ENCODE data around the gene HUNK. TPM values are rescaled to one million over a fixed set of nuclear protein-coding genes. Genes with fewer than 3 reads are reported as not detected.

Gene HUNK
- total and polyA plus RNA-seq, 2 of the 8 experiments (the other 6 are each of a cell fraction or from before 2014, with no cell fraction given): 1.9 to 10.2 TPM

DNA sequence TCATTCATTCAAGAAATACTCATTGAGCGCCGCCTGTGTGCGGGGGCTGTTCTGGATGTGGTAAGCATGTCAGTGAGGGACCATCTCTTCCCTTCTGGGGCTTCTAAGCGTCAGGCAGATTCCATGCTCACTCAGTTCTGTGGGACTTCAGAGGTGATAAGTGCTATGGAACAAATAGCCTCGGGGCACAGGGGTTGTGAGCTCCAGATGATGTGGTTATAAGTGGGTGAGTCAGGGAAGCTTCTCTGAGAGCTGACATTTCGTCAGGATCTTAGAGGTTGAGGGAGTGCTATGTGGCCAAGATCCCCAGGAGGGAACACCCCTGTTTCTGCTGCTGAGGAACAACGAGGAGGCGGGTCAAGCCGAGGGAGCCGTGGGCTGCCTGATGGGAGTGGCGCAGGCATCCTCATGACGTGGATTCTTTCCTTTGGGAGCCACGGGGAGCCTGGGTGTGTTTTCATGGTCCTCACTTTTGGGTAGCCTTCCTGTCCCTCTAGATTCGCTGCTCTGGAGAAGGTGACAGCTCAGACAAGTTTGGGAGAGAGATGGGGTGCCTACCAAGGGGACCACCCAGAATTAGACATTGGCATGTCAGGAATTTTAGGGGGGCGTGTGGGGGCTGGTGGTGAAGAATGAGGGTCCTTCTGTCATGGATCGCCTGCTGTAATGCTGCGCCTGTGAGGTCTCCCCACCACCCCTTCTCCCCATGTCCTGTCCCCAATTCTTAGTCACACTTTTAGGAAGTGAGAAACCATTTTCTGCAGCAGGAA is 38.5 kb downstream of the HUNK start:
- H3K18ac ChIP-seq (ENCODE audit: extremely low read depth, low read length): peak overlapping the region; percentile 80; the same call in 1 of the 2 replicates

More for the DNA sequence above, 38.5 kb downstream of the HUNK start:
- Histone ChIP-seq H3K4ac (replicated peaks; ENCODE audit: insufficient read length, low read depth, low read length) (no peak overlapping the region), H3K4me3 (ENCODE audit: extremely low read depth in 1 of 4, insufficient read depth in 2 of 4, low read depth in 3 of 4, low read length in 4 of 4) (no peak overlapping the region), H2BK20ac (ENCODE audit: low read length) (no peak overlapping the region), H3K36me3 (ENCODE audit: control insufficient read depth in 2 of 4, insufficient read depth in 4 of 4, low read length in 3 of 4) (no peaks in the 10 kb centered on the region), H3K27ac (ENCODE audit: low read depth, low read length) (no peak overlapping the region), H4K5ac (ENCODE audit: insufficient read length, low read depth, low read length) (no peak overlapping the region), H3K9me3 (ENCODE audit: insufficient read depth in 2 of 2, low read depth in 1 of 2, low read length in 1 of 2) (no peaks in the 10 kb centered on the region), H3K14ac (ENCODE audit: insufficient read length) (no peak overlapping the region), H4K91ac (replicated peaks; ENCODE audit: insufficient read length, low read length) (peak overlapping the region; percentile 41), H3K4me1 (replicated peaks in 1 of 4; ENCODE audit: control insufficient read depth in 3 of 4, insufficient read depth in 4 of 4, low read length in 3 of 4) (peaks cover 12 to 31% (median 22%) of the 10 kb centered on the region in 4 experiments), H2BK5ac (ENCODE audit: low read depth, low read length) (peak overlapping the region; percentile 45; the same call in 1 of the 2 replicates), H4K8ac (ENCODE audit: extremely low read depth, insufficient read depth, low read length) (no peak overlapping the region), H2AFZ (ENCODE audit: low read length) (no peak overlapping the region), H3K23me2 (ENCODE audit: low read depth, low read length) (peaks cover 5% of the 10 kb centered on the region; the same call in 1 of the 2 replicates), H2BK120ac (replicated peaks; ENCODE audit: low read depth, low read length) (no peak overlapping the region), H3K4me2 (ENCODE audit: insufficient read depth in 1 of 2, low read depth in 2 of 2, low read length in 2 of 2) (no peak overlapping the region; a peak in 1 of 4 replicates), H3K79me2 (ENCODE audit: control insufficient read depth in 1 of 2, insufficient read depth in 2 of 2, low read length in 2 of 2) (peaks cover 0 to 5% of the 10 kb centered on the region in 2 experiments; a peak in 1 of 4 replicates), H4K20me1 (replicated peaks in 1 of 2; ENCODE audit: control insufficient read depth in 1 of 2, insufficient read depth in 2 of 2, low read length in 2 of 2) (no peaks in the 10 kb centered on the region), H2BK15ac (ENCODE audit: low read length) (peak overlapping the region; percentile 49; the same call in 1 of the 2 replicates), H3K79me1 (ENCODE audit: low read depth, low read length) (no peaks in the 10 kb centered on the region), H3K56ac (replicated peaks; ENCODE audit: insufficient read length, low read depth, low read length) (no peak overlapping the region), H3K23ac (ENCODE audit: insufficient read length) (no peak overlapping the region), H2BK12ac (ENCODE audit: low read depth, low read length) (no peak overlapping the region), H3K9ac (replicated peaks in 1 of 4; ENCODE audit: extremely low read depth in 1 of 4, low read depth in 3 of 4, low read length in 3 of 4) (no peak overlapping the region), H3K27me3 (replicated peaks in 1 of 4; ENCODE audit: control insufficient read depth in 3 of 4, extremely low read depth in 1 of 4, insufficient read depth in 3 of 4, low read length in 3 of 4) (no peaks in the 10 kb centered on the region), H2AK5ac (ENCODE audit: low read depth, low read length) (0 out of 2 replicates have a peak overlapping the region, but pooled peaks have one; percentile 87)
- POLR2A ChIA-PET (ENCODE audit: partially characterized antibody): interaction anchor here (1.0 kb wide), 1 partner anchor 39 kb away, joined by 3 read pairs; no protein-coding TSS in a partner anchor
- no peak for DNase-seq (ENCODE audit: low read depth in 1 of 2, low spot score in 2 of 2)
- TF ChIP-seq TEAD4 (IDR thresholded peaks at IDR 0.05; ENCODE audit: low read depth, low read length) (peak; percentile 84), POLR2A (IDR thresholded peaks at IDR 0.05; ENCODE audit: control extremely low read depth in 1 of 2, low read depth in 2 of 2, low read length in 2 of 2) (no peak), CBX8 (IDR thresholded peaks at IDR 0.05; ENCODE audit: borderline replicate concordance, low read depth, low read length) (no peak), RNF2 (IDR thresholded peaks at IDR 0.05; ENCODE audit: borderline replicate concordance, low read depth, low read length, missing control alignments, poor library complexity, severe bottlenecking) (no peak), JUND (IDR thresholded peaks at IDR 0.05; ENCODE audit: low read length) (no peak)
- no peak for FAIRE-seq
- WGBS, 2 experiments (ENCODE audit: extremely low coverage in 1 of 2, insufficient coverage in 1 of 2, insufficient read length in 1 of 2, insufficient replicate concordance in 2 of 2, low coverage in 1 of 2, low lambda C conversion rate in 2 of 2, missing lambda C conversion rate in 1 of 2): 80% methylated on average over 17 of the region's 17 CpGs; no CpG with 5 or more reads in 1 of the 2 experiments
- CTCF ChIA-PET (ENCODE audit: partially characterized antibody): interaction anchor here (1.0 kb wide), 1 partner anchor 37 kb away, joined by 3 read pairs; no protein-coding TSS in a partner anchor
